Measurements from ENCODE around the gene GPC5.
"Not testable (repeated sequence)": the region's sequence is repeated elsewhere in the genome, so short reads cannot be mapped to it uniquely, and the experiment has no call there.

Gene GPC5

DNA sequence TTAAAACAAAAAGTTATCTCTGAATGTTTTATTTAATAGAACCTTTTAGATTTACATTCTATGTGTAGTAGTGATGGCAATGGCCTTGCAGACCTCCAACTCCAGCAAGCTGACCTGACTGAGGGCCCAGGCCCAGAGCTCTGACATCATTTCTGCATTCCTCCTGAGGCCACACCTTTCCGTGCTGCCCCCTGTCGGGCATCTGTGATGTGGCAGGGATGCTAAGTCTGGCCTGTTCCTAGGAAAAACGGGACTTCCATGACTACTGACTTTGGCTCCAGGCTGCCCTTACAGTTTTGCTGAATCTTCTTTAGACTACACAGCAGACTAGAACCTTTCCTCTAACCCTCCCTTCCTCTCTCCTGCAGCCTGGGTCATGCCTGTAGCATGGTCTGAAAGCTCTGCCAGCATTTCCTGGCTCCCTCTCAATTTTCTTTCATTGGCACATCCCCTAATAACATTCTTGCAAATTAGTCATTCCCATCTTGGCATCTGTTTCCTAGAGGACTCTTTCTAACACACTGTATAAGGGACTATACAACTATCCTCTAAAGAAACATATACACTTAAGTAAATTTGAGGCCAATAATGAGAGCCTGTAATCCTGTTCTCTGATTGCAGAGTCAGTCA is 249.1 kb downstream of the GPC5 start:
- DNase-seq (ENCODE audit: low spot score) (no peak), FAIRE-seq (no peak)

DNA sequence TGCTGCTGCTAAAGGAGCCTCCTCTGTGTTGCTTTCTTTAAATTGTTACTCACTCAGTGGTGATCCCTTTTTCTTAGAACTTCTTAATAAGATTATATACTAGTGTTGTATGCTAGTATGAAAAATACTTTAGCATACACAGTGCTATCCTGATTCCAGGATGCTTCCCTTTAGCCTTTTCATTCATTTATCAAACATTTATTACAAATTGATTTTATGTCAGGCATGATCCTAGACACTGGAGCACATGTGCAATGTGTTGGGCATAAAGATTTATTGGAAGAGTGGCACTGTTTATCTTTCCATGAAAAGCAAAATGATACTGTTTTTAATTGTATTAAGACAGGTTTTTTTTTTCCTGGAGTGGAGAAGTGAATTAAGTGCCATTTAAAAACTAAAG is 249.6 kb downstream of the GPC5 start:
- no peak for FAIRE-seq
- DNase-seq (ENCODE audit: low spot score) = no peak

DNA sequence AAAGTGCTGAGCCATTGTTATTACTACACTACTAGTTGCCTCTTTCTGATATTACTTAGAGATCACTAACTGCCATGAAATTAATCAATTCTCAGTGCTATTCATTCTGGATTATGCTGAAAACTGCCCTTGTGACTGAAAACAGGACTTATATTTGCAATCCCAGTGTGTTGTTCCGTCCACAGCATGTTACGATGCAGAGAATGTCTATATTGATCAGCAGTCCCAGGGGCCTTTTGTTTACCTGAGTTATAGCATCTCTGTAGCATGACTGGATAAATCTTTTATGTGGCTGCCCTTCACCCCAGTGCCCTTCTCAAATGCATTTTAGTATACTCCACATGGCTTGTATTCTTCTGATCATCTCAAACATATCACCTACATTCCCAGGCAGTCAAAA is 251.0 kb downstream of the GPC5 start:
- DNase-seq (ENCODE audit: low spot score) = no peak
- FAIRE-seq = no peak

DNA sequence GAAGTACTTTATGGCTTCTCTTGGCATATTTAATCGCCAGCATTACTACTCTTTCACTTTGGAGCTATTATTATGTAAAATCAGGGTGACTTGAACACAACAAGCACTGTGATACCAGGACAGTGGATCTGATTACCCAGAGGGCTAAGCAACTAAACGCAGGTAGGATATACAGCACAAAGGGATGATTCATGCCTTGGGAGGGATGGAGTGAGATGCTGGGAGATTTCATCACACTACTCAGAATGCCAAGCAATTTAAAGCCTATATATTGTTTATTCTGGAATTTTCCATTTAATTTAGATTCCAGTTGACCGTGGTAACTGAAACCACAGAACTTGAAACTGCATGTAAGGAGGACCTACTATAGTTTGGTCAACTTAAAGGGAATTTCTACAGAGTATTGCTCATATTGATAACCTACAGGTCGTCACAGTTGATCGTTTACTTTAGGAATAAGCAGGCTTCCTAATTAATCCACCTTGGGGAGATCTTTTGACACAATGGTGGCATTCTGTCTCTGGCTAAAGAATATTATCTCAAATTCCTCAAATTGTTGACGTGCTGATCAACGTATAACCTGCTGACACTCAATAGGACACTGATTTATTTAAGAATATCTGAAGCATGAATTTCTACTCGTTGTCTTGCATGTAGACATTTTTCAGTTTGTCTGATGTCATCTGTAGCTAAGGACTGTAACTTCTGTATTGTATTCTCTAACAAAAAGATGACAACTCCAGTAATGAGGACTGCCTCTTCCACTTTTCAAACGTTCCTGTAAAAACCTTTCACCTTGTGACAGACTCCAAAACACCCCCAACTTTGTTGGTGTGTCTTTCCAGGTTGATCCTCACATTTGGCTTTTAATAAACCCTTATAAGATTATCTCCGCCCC is 254.2 kb downstream of the GPC5 start:
- FAIRE-seq (no peak), DNase-seq (ENCODE audit: low spot score) (no peak)

DNA sequence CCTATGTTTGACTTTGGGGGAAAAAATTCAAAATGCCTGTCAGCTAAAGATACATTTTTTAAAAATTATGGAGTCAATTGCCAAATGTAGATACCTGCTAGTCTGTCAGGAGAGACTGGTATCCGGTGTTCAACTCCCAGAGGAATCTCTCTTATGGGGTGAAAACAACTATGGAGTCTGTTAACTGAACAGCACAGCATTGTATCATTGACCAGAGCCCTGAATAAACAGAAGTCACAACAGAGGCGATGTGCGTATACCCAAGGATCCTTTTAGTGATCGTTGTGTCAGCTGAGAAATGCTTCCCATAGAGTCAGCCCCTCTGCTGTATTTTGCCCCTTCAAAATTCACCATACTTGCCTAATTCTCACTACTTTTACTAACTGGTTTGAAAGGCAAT is 257.3 kb downstream of the GPC5 start:
- DNase-seq (ENCODE audit: low spot score) (no peak), FAIRE-seq (no peak)

DNA sequence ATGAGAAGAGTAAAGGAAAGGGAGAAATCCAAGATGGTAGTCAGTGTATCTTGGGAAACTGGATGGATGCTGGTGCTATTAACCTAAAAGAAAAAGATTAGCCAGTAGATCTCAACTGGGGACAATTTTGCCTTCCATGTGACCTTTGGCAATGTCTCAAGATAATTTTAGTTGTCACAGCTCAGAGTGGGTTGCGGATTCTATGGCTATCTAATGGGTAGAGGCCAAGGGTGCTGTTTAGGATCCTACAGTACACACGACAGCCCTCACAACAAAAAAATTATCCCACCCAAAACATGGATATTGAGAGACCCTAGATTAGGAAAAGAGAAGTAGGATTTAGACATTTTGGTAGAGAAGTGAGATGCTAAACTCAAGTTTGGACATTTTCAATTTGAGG is 258.9 kb downstream of the GPC5 start:
- DNase-seq (ENCODE audit: low spot score) = no peak
- FAIRE-seq = no peak

DNA sequence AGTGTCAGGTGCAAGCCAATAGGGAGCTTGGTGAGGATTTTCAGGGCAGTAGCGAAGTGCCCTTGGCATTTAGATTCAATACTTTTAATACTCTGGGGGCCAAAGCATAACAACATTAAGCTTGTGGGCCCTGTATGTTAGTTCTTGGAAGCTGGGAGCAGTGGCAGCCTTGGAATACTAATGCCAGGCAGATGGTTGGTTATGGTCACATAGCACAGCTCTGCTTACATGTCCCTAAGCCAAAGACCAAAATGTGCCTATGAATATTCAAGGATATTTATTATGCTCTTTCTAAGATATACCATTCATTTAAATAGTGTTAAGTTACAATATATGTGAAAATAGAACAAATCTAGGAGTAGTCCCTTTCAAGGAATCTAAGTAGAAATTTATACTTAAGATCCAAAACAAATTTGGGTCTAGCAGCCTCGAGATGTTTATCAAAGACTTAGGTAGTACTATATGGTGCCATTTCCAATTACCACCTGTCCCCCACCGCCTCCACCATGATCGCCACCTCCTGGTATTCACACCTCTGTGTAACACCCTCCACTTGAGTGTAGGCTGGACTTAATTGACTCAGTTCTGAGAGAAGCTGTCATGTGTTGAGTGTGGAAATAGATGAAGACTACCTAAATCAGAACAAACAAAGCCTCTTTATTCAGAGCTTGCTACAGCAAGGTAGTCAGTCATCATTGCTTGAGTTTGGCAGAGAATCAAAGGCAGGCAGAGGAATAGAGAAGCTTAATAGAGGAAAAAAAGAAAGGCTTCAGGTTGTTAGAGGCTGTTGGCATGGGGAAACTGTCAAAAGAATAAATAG is 261.0 kb downstream of the GPC5 start:
- no peak for DNase-seq (ENCODE audit: low spot score)
- FAIRE-seq = no peak

DNA sequence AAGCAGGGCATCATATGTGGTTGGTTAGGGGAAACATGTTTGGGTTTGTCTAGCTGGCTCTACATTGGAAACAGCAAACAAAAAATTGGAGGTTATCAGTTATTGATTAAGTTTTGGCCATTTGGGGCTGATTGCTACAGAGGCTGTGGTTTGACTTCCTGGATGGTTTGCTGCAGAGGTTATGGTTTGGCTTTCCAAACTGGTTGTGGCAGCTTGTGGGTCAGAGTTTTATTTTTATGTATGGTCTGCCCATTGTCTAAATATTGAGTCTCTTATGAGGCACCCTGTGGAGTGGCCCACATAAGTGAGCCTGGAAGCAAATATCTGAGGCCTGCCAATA is 261.6 kb downstream of the GPC5 start:
- DNase-seq (ENCODE audit: low spot score) (no peak), FAIRE-seq (no peak)

DNA sequence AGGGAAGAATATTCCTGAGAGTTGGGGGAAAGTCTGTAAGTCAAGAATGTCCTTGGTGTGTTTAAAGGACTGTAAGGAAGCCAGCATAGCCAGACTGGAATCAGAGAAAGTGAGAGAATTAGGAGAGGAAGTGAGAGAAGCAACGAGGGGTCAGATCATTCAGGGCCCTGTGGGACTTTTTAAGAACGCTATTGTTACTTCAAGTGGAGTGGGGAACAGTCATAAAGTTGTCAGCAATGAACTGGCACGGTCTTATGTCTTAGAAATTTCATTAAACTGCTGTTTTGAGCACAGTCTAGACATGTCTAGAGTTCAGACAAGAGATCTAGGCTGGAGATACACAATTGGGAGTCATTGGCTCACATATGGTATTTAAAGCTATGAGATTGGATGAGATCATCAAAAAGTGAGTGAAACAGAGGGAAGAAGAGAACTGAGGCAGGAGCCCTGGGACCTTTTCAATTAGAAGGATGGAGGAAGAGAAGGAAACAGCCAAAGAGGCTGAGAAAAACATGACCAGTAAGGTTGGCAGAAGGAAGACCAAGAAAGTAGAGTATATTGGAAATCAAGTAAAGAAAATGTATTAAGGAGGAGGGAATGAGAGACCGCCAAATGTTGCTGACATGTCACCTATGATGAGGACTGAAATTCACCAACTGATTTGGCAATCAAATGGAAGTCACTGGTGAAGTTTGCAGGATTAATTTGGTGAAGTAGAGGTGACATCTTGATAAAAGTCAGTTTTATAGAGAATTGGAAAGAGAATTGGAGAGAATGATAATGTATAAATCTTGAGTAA is 263.5 kb downstream of the GPC5 start:
- DNase-seq (ENCODE audit: low spot score) = no peak
- FAIRE-seq = no peak

DNA sequence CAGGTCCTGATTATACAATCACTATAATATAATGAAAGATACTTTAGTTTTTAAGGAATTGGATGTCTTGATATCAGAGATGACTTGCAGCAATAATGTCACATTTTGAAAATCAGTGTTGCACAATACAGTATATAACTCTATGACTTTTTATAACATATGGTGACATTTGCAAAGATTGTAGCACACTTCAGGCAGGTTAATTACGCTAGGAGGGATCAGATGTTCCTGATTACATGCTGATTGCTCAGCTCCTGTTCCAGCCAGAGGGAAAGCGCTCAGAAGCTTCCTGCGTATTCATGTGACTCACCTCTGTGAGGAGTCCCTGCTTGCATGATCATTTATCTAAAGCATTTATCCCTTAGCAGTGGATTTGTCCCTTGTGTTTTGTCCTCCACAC is 265.6 kb downstream of the GPC5 start:
- FAIRE-seq = no peak
- no peak for DNase-seq (ENCODE audit: low spot score)

DNA sequence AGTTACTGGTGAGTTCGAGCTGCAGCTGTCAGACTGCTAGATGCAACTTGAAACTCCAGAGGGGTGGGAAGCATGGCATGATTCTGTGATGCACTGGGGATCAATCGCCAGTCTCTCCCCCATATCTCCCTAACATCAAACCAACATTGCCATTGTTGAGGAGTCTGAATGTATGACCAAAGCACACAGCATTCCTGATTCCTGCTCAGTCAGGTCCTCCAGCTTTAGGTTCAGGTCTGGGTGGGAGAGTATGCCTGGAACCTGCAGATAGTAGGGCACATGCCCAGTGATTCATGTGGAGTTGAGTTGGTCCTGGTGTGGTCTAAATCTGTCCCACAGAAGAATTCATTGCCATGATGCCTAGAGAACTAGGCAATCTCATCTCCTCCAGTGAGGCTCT is 269.1 kb downstream of the GPC5 start:
- DNase-seq (ENCODE audit: low spot score) (no peak), FAIRE-seq (no peak)

DNA sequence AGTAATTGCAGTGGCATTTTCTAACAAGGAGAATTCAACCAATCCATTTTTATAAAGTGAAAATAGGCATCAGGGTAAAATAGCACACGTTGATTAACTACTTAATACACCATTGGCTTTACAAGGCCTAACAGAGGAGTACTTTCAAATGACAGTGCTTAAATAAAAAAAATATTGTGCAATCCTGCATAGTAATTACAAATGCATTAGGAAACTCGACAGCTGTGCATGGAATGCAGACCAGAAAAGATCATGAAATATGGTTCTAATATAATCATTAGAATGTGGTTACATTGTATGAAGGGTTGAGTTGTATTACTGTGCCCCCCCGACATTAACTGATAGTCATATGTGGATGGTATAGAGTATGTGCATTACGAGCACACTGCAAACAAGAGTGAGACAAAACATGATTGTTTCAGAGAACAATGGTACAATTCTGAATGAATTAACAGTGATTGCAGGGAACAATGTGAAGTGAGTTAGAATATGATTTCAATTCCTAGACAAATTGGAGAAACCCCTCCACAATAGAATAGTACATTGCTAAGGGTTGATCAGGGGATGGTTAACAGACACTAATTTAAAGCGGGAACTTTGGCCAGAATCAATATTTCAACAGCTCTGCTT is 270.6 kb downstream of the GPC5 start:
- no peak for FAIRE-seq
- DNase-seq (ENCODE audit: low spot score) = no peak

DNA sequence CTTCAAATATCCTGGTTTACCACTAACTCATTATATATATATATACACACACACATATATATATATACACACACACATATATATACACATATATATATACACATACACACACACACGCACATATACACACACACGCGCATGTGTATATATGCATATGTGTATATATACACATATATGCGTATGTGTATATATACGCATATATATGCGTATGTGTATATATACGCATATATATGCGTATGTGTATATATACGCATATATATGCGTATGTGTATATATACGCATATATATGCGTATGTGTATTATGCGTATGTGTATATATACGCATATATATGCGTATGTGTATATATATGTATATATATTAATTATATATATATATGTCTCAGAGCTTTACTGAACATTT is 275.9 kb downstream of the GPC5 start:
- not testable (repeated sequence) for FAIRE-seq; DNase-seq (ENCODE audit: low spot score)

DNA sequence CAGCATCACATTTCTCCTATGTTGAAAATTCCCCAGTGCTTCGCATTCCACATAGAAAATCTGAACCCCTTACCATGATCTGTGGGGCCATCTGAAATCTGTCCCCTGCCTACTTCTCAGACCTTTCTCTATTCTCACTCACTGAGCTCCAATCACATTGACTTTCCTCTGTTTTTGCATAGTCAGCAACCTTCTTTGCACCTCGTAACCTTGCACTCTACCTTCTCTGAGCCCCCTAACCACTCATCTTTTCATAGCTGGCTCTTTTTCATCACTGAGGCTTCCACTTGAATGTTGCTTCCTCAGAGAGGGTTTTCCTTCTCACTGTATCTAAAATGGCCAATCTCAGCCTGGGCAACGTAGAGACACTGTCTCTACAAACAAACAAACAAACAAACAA is 286.3 kb downstream of the GPC5 start:
- DNase-seq (ENCODE audit: low spot score) = no peak

DNA sequence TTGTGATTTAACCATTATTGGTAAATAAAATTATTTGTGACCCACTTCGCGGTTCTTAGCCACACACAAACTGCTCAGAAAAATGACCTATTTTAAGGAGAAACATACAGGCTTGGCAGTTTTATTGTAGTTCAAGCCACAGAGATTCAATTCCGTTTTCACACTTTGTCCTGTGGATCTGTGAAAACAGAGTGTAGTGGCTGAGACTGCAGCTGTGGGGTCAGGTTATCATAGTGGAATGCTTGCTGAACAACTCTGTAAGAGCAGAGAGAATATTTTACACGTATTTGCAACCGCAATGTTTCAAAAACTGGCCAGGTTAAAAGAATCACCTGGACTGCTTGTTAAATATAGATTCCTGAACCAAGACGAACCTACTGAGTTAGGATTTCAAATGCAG is 292.5 kb downstream of the GPC5 start:
- no peak for FAIRE-seq
- DNase-seq (ENCODE audit: low spot score) = no peak

More for the DNA sequence above, 286.3 kb downstream of the GPC5 start:
- no peak for FAIRE-seq

DNA sequence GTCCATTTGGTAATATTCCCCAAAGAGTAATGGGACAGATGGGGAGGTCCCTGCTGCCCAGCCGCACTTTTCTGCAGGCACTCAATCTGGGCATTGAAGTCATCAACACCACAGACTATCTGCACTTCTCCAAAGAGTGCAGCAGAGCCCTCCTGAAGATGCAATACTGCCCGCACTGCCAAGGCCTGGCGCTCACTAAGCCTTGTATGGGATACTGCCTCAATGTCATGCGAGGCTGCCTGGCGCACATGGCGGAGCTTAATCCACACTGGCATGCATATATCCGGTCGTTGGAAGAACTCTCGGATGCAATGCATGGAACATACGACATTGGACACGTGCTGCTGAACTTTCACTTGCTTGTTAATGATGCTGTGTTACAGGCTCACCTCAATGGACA is 295.0 kb downstream of the GPC5 start:
- FAIRE-seq (no peak), DNase-seq (ENCODE audit: low spot score) (no peak)

DNA sequence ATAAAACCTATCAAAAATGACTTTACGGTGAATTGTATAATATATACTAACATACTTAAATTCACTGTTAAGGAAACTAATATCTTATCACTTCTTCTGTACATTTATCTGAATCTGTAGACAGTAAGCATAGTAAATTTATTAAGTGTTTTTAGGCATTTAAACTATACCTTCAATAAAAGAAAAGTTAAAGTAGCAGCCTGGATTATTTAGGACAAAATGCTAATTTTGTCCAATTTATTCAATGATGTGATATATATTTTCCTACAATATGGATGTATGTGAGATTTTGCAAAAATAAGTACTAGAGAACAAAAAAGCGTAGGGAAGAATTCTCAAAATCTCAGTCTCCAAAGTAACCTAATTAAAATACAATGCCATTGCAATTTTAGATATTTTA is 299.9 kb downstream of the GPC5 start:
- FAIRE-seq (no peak), DNase-seq (ENCODE audit: low spot score) (no peak)

DNA sequence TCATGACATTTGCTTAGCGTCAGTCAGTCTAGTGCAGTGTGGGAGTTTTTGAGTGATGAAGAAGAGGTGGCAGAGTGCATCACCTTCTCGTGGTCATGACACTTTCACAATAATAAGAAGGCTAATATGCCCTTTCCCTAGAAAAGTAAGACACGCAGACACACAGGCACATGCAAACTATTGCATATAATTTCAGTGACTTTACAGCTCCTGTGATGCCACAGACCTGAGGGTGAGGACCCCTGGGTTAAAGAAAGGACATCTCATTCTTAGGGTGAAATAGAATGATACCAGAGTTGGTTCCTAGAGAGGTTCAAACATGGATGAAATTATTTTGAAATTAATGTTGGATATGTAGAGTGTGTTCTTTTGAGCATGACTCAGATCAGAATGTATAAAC is 300.3 kb downstream of the GPC5 start:
- no peak for FAIRE-seq
- no peak for DNase-seq (ENCODE audit: low spot score)

DNA sequence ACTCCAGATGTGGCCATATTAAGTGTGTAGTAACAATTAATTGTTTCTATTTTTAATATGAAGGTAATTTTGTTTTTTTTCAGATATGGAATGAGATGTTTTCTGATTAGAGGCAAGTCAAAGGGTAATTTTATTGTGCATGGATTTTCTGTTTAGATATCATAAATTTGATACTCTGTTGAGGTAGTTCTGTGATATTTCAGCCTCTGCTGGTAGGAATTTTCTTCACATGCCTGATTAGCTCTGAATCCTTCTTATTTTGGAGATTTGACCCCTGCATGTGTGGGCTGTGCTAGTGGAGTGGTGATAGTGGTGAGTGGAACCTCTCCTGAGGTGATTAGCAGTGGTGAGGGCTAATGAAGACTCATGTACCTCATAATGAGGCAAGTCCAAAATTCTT is 301.4 kb downstream of the GPC5 start:
- no peak for FAIRE-seq

DNA sequence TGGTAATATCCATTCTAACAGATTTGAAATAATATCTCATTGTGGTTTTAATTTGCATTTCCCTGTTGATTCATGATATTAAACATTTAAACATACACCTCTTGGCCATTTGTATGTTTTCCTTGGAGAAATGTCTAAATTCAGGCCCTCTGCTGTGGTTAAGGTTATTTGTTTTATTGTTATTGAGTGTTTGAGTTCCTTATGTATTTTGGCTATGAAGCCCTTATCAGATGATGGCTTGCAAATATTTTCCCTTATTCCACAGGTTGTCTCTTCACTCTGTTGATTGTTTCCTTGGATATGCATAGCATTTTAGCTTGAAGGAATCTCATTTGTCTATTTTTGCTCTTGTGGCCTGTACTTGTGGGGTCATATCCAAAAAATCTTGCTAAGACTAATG is 303.6 kb downstream of the GPC5 start:
- FAIRE-seq (no peak), DNase-seq (ENCODE audit: low spot score) (no peak)

More for the DNA sequence above, 301.4 kb downstream of the GPC5 start:
- DNase-seq (ENCODE audit: low spot score) = no peak

DNA sequence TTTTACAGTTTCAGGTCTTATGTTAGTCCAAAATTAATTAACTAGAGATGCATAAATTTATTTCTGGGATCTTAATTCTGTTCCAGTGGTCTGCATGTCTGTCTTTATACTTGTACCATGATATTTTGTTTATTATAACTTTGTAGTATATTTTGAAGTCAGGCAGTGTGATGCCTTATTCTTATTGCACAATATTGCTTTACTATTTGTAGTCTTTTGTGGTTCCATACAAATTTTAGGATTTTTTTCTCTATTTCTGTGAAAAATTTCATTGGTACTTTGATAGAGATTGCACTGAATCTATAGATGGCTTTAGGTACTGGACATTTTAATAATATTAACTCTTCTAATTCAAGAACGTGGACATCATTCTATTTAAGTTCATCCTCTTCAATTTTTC is 304.0 kb downstream of the GPC5 start:
- FAIRE-seq = no peak

More for the DNA sequence above, 304.0 kb downstream of the GPC5 start:
- DNase-seq (ENCODE audit: low spot score) = no peak
